Osteoblast (primary cell): ENCODE measurements around the gene SNX27. TPM values are rescaled to one million over a fixed set of nuclear protein-coding genes. Genes with fewer than 3 reads are reported as not detected.

Source experiments
- DNase-seq: peaks from one replicate; pipeline ENCODE4 v3.0.0; 2011; ENCODE audit warnings: low spot score, mixed read lengths; ENCODE audit not compliant: insufficient read length; ENCODE audit errors: missing footprints
- H2AFZ ChIP-seq: 2 replicates; pipeline ENCODE4 v1.6.0; 2011; ENCODE audit warnings: mild to moderate bottlenecking, low read length
- H3K27ac ChIP-seq: 2 replicates; pipeline ENCODE4 v1.5.1; 2011; ENCODE audit warnings: mild to moderate bottlenecking, low read depth, low read length, moderate library complexity
- H3K27me3 ChIP-seq: 2 replicates; pipeline ENCODE4 v1.6.0; 2012; ENCODE audit warnings: mild to moderate bottlenecking, control low read depth, inconsistent platforms, low read length, moderate library complexity; ENCODE audit not compliant: insufficient read depth
- H3K36me3 ChIP-seq: 2 replicates; pipeline ENCODE4 v1.5.1; 2011; ENCODE audit warnings: mild to moderate bottlenecking, low read length, control low read depth, moderate library complexity; ENCODE audit not compliant: insufficient read depth
- H3K4me1 ChIP-seq: 2 replicates; pipeline ENCODE4 v1.5.1; 2011; ENCODE audit warnings: mild to moderate bottlenecking, low read length, control low read depth, moderate library complexity; ENCODE audit not compliant: insufficient read depth
- H3K4me2 ChIP-seq: 2 replicates; pipeline ENCODE4 v1.6.0; 2011; ENCODE audit warnings: mild to moderate bottlenecking, low read length; ENCODE audit not compliant: insufficient read depth
- H3K4me3 ChIP-seq: fragments of 200-600 bp; sonication (generic); 3 replicates; pipeline ENCODE4 v1.5.1; 2012; ENCODE audit warnings: mild to moderate bottlenecking, low read length, inconsistent platforms; ENCODE audit not compliant: insufficient read depth
- H3K79me2 ChIP-seq: 2 replicates; pipeline ENCODE4 v1.6.0; 2012; ENCODE audit warnings: mild to moderate bottlenecking, low read length, control low read depth, inconsistent platforms; ENCODE audit not compliant: insufficient read depth
- H3K9me3 ChIP-seq: 2 replicates; pipeline ENCODE4 v1.5.1; 2011; ENCODE audit warnings: low read depth, low read length, control low read depth
- H4K20me1 ChIP-seq: 2 replicates; pipeline ENCODE4 v1.6.0; 2012; ENCODE audit warnings: mild to moderate bottlenecking, low read length, control low read depth; ENCODE audit not compliant: insufficient read depth
- CTCF ChIP-seq: IDR thresholded peaks from 2 replicates; pipeline ENCODE4 v1.5.1; 2011; ENCODE audit warnings: mild to moderate bottlenecking, low read depth, low read length, moderate library complexity; ENCODE audit errors: extremely low read depth
- total RNA-seq: library from RNA; depleted of rRNA; stranded (reverse); fragments of >200 nt; gene quantifications from 2 replicates; pipeline ENCODE4 v1.2.3, GENCODE V29; 2012

The SNX27 gene
- total RNA-seq, 1 donor: 23.5 TPM

- Histone ChIP-seq H3K4me3 (no peak overlapping the region), H3K27ac (no peak overlapping the region), H4K20me1 (no peaks in the 10 kb centered on the region), H3K27me3 (peaks cover 6% of the 10 kb centered on the region), H3K36me3 (no peaks in the 10 kb centered on the region), H3K79me2 (no peaks in the 10 kb centered on the region), H3K9me3 (no peaks in the 10 kb centered on the region), H3K4me1 (no peaks in the 10 kb centered on the region), H2AFZ (no peak overlapping the region), H3K4me2 (no peak overlapping the region)
- DNase-seq: peak; percentile 41
- TF ChIP-seq CTCF: no peak
Observed at GRCh38 chr1:151707541-151708065, 95.8 kb downstream of the SNX27 start.

- H3K27ac ChIP-seq: no peak overlapping the region
- no peaks in the 10 kb centered on the region for H4K20me1 ChIP-seq
- no peaks in the 10 kb centered on the region for H3K79me2 ChIP-seq
- DNase-seq: no peak
- TF ChIP-seq CTCF: no peak
- H3K4me3 ChIP-seq: no peak overlapping the region
- no peaks in the 10 kb centered on the region for H3K36me3 ChIP-seq
- H3K27me3 ChIP-seq: peaks cover 12% of the 10 kb centered on the region
- no peaks in the 10 kb centered on the region for H3K9me3 ChIP-seq
- no peak overlapping the region for H2AFZ ChIP-seq
- H3K4me2 ChIP-seq: no peak overlapping the region
- no peaks in the 10 kb centered on the region for H3K4me1 ChIP-seq
Observed at GRCh38 chr1:151708891-151709290, 97.0 kb downstream of the SNX27 start.

GRCh38 chr1:151710187-151710840 lies 98.5 kb downstream of the SNX27 start:
- Histone ChIP-seq H3K27me3 (peaks cover 26% of the 10 kb centered on the region), H3K4me3 (no peak overlapping the region), H3K27ac (no peak overlapping the region), H2AFZ (no peak overlapping the region), H4K20me1 (no peaks in the 10 kb centered on the region), H3K9me3 (no peaks in the 10 kb centered on the region), H3K79me2 (no peaks in the 10 kb centered on the region), H3K4me1 (no peaks in the 10 kb centered on the region), H3K4me2 (no peak overlapping the region), H3K36me3 (no peaks in the 10 kb centered on the region)
- no peak for TF ChIP-seq CTCF
- DNase-seq: peak; percentile 74

GRCh38 chr1:151711044-151711800 lies 99.4 kb downstream of the SNX27 start:
- no peak overlapping the region for H3K4me2 ChIP-seq
- peaks cover 34% of the 10 kb centered on the region for H3K27me3 ChIP-seq

More at GRCh38 chr1:151711044-151711800, 99.4 kb downstream of the SNX27 start:
- Histone ChIP-seq H4K20me1 (no peaks in the 10 kb centered on the region), H3K27ac (no peak overlapping the region), H3K36me3 (no peaks in the 10 kb centered on the region), H3K79me2 (no peaks in the 10 kb centered on the region), H3K4me3 (no peak overlapping the region), H3K9me3 (no peaks in the 10 kb centered on the region), H2AFZ (no peak overlapping the region), H3K4me1 (no peaks in the 10 kb centered on the region)
- DNase-seq: peak; percentile 62
- no peak for TF ChIP-seq CTCF
